ENCODE data around the gene NEDD4. TPM values are rescaled to one million over a fixed set of nuclear protein-coding genes. Genes with fewer than 3 reads are reported as not detected.

Gene NEDD4
- total and polyA plus RNA-seq, 2 of the 4 experiments (the other 2 are of a cell fraction), result 27.4 to 80.7 TPM

DNA sequence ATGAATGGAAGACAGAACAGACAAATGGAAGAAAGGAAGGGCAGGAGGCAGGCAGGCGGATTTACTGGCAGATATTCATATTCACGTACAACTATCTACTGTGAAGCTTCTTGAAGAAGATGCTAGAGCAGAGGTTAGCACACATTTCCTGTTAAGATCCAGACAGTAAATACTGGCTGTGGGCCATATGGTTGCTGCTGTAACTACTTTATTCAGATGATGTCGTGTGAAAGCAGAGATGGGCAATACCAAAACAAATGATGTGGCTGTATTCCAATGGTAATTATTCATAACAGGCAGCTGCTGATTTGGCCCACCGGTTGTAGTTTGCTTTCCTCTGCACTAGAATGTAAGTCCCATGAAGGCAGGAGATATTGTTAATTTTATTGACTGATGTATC lies 134.8 kb downstream of the NEDD4 start:
- dilution Hi-C loops (cut with HindIII; ENCODE audit: low sequenced_read_pairs, unreplicated experiment) (no loop called here), in situ Hi-C loops (cut with MboI; ENCODE audit: low sequenced_read_pairs) (no loop called here), intact Hi-C loops (cut with micrococcal nuclease) (loop anchor here (5.0 kb wide), 1 partner anchor 59 kb away; no protein-coding TSS in a partner anchor)
- peak; percentile 52 for DNase-seq
- H2BK20ac ChIP-seq (ENCODE audit: low read depth, low read length), result no peak overlapping the region
- H3K79me1 ChIP-seq (ENCODE audit: low read depth in 1 of 2, low read length in 2 of 2), result peaks cover 21 to 46% of the 10 kb centered on the region in 2 experiments; a peak in 3 of 4 replicates
- no TSS peak for BruUV-seq (replicated peaks)
- TF ChIP-seq SMC3 (IDR thresholded peaks at IDR 0.05; ENCODE audit: low read depth, low read length) (no peak), CHD1 (IDR thresholded peaks at IDR 0.05; ENCODE audit: low read depth, low read length) (no peak), RFX5 (IDR thresholded peaks at IDR 0.05; ENCODE audit: low read depth, low read length) (no peak), MAZ (IDR thresholded peaks at IDR 0.05; ENCODE audit: borderline replicate concordance, low read depth, low read length) (no peak), CTCF (conservative IDR thresholded peaks at IDR 0.05; ENCODE audit: low read depth, low read length) (no peak), NFE2L2 (IDR thresholded peaks at IDR 0.05; ENCODE audit: low read depth, low read length) (no peak), ELK1 (IDR thresholded peaks at IDR 0.05; ENCODE audit: borderline replicate concordance, low read depth, low read length) (no peak)
- POLR2A ChIA-PET (ENCODE audit: unreplicated experiment), result no interaction called here
- H4K8ac ChIP-seq (ENCODE audit: low read depth in 2 of 2, low read length in 2 of 2), result no peak overlapping the region
- no peak overlapping the region for H3K4ac ChIP-seq (ENCODE audit: low read depth, low read length)
- H2AK5ac ChIP-seq (ENCODE audit: low read depth, low read length), result 0 out of 2 replicates have a peak overlapping the region, but pooled peaks have one; percentile 15
- H3K14ac ChIP-seq (replicated peaks; ENCODE audit: low read depth, low read length), result no peak overlapping the region
- no CpG with 5 or more reads among the region's 4 CpGs for WGBS, 2 experiments (ENCODE audit: extremely low coverage in 2 of 2, insufficient read length in 1 of 2)
- no peak overlapping the region for H2AFZ ChIP-seq (replicated peaks; ENCODE audit: low read length, poor library complexity)
- H3K56ac ChIP-seq (ENCODE audit: extremely low read depth, insufficient read depth, low read length), result no peak overlapping the region
- H3K27ac ChIP-seq (ENCODE audit: insufficient read depth, low read length), result no peak overlapping the region
- H2AK9ac ChIP-seq (replicated peaks; ENCODE audit: low read depth, low read length, poor library complexity), result no peak overlapping the region
- no peak overlapping the region for H2BK120ac ChIP-seq (ENCODE audit: low read depth, low read length)
- H3K36me3 ChIP-seq (ENCODE audit: control insufficient read depth, insufficient read depth, low read length), result peaks cover 27% of the 10 kb centered on the region
- H3K4me2 ChIP-seq (ENCODE audit: low read depth, low read length), result no peak overlapping the region
- H3K9me1 ChIP-seq (ENCODE audit: insufficient read depth, low read length), result peaks cover 14% of the 10 kb centered on the region
- H2BK15ac ChIP-seq (ENCODE audit: low read depth, low read length), result no peak overlapping the region
- no peak overlapping the region for H3K18ac ChIP-seq (ENCODE audit: low read depth, low read length)
- no peaks in the 10 kb centered on the region for H3K27me3 ChIP-seq (ENCODE audit: control insufficient read depth, insufficient read depth, low read length)
- peaks cover 7% of the 10 kb centered on the region; the same call in 1 of the 2 replicates for H4K20me1 ChIP-seq (ENCODE audit: insufficient read depth, low read length)
- H4K5ac ChIP-seq (ENCODE audit: low read depth, low read length), result no peak overlapping the region
- H2BK5ac ChIP-seq (ENCODE audit: low read depth, low read length, poor library complexity, severe bottlenecking), result peak overlapping the region; percentile 16
- no peak overlapping the region for H4K91ac ChIP-seq (ENCODE audit: insufficient read depth, low read depth, low read length)
- no peaks in the 10 kb centered on the region for H3K9me3 ChIP-seq (ENCODE audit: control insufficient read depth, insufficient read depth, low read length)
- no peak overlapping the region for H3K23ac ChIP-seq (ENCODE audit: low read depth, low read length)
- H3K4me1 ChIP-seq (ENCODE audit: control insufficient read depth, insufficient read depth, low read length), result peaks cover 8% of the 10 kb centered on the region
- no peak overlapping the region for H3K9ac ChIP-seq (ENCODE audit: low read depth, low read length)
- no peak overlapping the region for H3K4me3 ChIP-seq (ENCODE audit: insufficient read depth, low read depth, low read length)
- ATAC-seq (ENCODE audit: low read depth), result no peak
- CTCF ChIA-PET, result no interaction called here

Measured in IMR-90 (cell line).